ENCODE results near the gene RGS9BP.
"Not testable (repeated sequence)": the region's sequence is repeated elsewhere in the genome, so short reads cannot be mapped to it uniquely, and the experiment has no call there.

RGS9BP gene

GRCh38 chr19:32700129-32700528 is 24.5 kb downstream of the RGS9BP start:
- not testable (repeated sequence) for DNase-seq

- DNase-seq, result no peak
Measured at GRCh38 chr19:32702010-32702409, 26.4 kb downstream of the RGS9BP start.

- DNase-seq, result not testable (repeated sequence)
Measured at GRCh38 chr19:32704006-32704405, 28.4 kb downstream of the RGS9BP start.

GRCh38 chr19:32708457-32708856 is 32.8 kb downstream of the RGS9BP start:
- DNase-seq, result no peak

- DNase-seq, result no peak
Measured at GRCh38 chr19:32709032-32709431, 33.4 kb downstream of the RGS9BP start.

- no peak for DNase-seq
Measured at GRCh38 chr19:32711747-32712146, 36.1 kb downstream of the RGS9BP start.

GRCh38 chr19:32716203-32716602 is 40.6 kb downstream of the RGS9BP start:
- not testable (repeated sequence) for DNase-seq

- DNase-seq, result no peak
Measured at GRCh38 chr19:32717496-32717895, 41.8 kb downstream of the RGS9BP start.

GRCh38 chr19:32718286-32718685 is 42.6 kb downstream of the RGS9BP start:
- DNase-seq, result no peak

GRCh38 chr19:32719611-32720059 is 44.0 kb downstream of the RGS9BP start, which contains the start of gene TDRD12:
Gene TDRD12, plus strand, starts transcription at chr19:32719767. Its CDS starts 306 bp downstream, at chr19:32720073.
- no peak for DNase-seq

GRCh38 chr19:32720216-32720935 is 44.7 kb downstream of the RGS9BP start:
- DNase-seq, result no peak

GRCh38 chr19:32720936-32721250 is 45.2 kb downstream of the RGS9BP start:
- DNase-seq, result no peak
